Endothelial cell of umbilical vein (primary cell): ENCODE results near the gene TSPO. TPM values are rescaled to one million over a fixed set of nuclear protein-coding genes. Genes with fewer than 3 reads are reported as not detected.

Source experiments
- BruUV-seq: library from RNA; stranded (reverse); fragments of 400-500 nt; replicated peaks from 2 replicates; lab custom pipeline; 2021; lab: Mats Ljungman, UMichigan
- CTCF ChIA-PET: fragments of 300-600, 350-600 bp; sonication (Branson Sonifier 250); formaldehyde crosslinking; loops from one replicate; lab custom pipeline; 2021; ENCODE audit warnings: antibody characterized with exemption, inconsistent platforms; lab: Charles Lee
- POLR2A ChIA-PET: fragments of 300-600, 350-600 bp; sonication (Branson Sonifier 250); formaldehyde crosslinking; loops from one replicate; lab custom pipeline; 2021; ENCODE audit warnings: antibody characterized with exemption, inconsistent platforms; lab: Charles Lee
- DNase-seq: peaks from one replicate; pipeline ENCODE4 v3.0.0-alpha.2; 2011; ENCODE audit warnings: low read depth, low spot score
- FAIRE-seq: peaks from 2 replicates; lab custom pipeline; 2011; peaks lifted over from hg19 to GRCh38; lab: Jason Lieb, UNC
- H2AFZ ChIP-seq: 2 replicates; pipeline ENCODE4 v1.6.0; 2012; ENCODE audit warnings: low read depth, low read length, control low read depth, inconsistent platforms
- H3K27ac ChIP-seq: 2 replicates; pipeline ENCODE4 v1.5.1; 2011; ENCODE audit warnings: low read depth, mild to moderate bottlenecking, control low read depth, low read length, moderate library complexity; ENCODE audit not compliant: insufficient read depth
- H3K27me3 ChIP-seq, 2 experiments: 2 replicates each; pipeline versions ENCODE4 v1.6.0 to v1.6.1; 2011; ENCODE audit warnings: low read length in 2 of 2, mixed read lengths in 1 of 2; ENCODE audit not compliant: control insufficient read depth in 2 of 2, insufficient read depth in 2 of 2
- H3K36me3 ChIP-seq, 2 experiments: 2 replicates in 1 of 2; 3 replicates in 1 of 2; pipeline ENCODE4 v1.5.1; 2011; ENCODE audit warnings: low read length in 2 of 2, mild to moderate bottlenecking in 1 of 2, moderate library complexity in 1 of 2; ENCODE audit not compliant: control insufficient read depth in 2 of 2, insufficient read depth in 2 of 2; ENCODE audit errors: extremely low read depth in 1 of 2
- H3K4me1 ChIP-seq: 3 replicates; pipeline ENCODE4 v1.5.1; 2011; ENCODE audit warnings: mild to moderate bottlenecking, low read length; ENCODE audit not compliant: control insufficient read depth, insufficient read depth; ENCODE audit errors: extremely low read depth
- H3K4me2 ChIP-seq: 2 replicates; pipeline ENCODE4 v1.6.1; 2011; ENCODE audit warnings: low read length, control low read depth, mixed read lengths; ENCODE audit not compliant: insufficient read depth
- H3K4me3 ChIP-seq, 3 experiments: fragments of 200-600 bp in 1 of 3; sonication (generic), shearing (Covaris generic) in 1 of 3; replicated peaks in 1 of 3; 2 replicates each; pipeline ENCODE4 v1.5.1; 2011 to 2016; ENCODE audit warnings: control low read depth in 3 of 3, low read length in 3 of 3, mild to moderate bottlenecking in 2 of 3, inconsistent platforms in 1 of 3, low read depth in 1 of 3, moderate library complexity in 1 of 3; ENCODE audit not compliant: insufficient read depth in 1 of 3
- H3K79me2 ChIP-seq: 2 replicates; pipeline ENCODE4 v1.6.0; 2012; ENCODE audit warnings: low read length, inconsistent platforms; ENCODE audit not compliant: control insufficient read depth, insufficient read depth
- H3K9ac ChIP-seq: replicated peaks from 2 replicates; pipeline ENCODE3; 2011; ENCODE audit warnings: low read length, control low read depth; ENCODE audit not compliant: insufficient read depth; ENCODE audit errors: extremely low read depth
- H3K9me1 ChIP-seq: replicated peaks from 3 replicates; pipeline ENCODE4 v1.6.0; 2011; ENCODE audit warnings: mild to moderate bottlenecking, low read length; ENCODE audit not compliant: control insufficient read depth, insufficient read depth; ENCODE audit errors: extremely low read depth
- H3K9me3 ChIP-seq: replicated peaks from 2 replicates; pipeline ENCODE4 v1.5.1; 2012; ENCODE audit warnings: low read length, inconsistent platforms; ENCODE audit not compliant: control insufficient read depth, insufficient read depth
- H4K20me1 ChIP-seq: replicated peaks from 2 replicates; pipeline ENCODE3; 2011; ENCODE audit warnings: mild to moderate bottlenecking, low read length; ENCODE audit not compliant: control insufficient read depth, insufficient read depth; ENCODE audit errors: extremely low read depth
- CTCF ChIP-seq, 2 donors: IDR thresholded peaks; 1 replicate in 1 of 2; 2 replicates in 1 of 2; pipeline ENCODE4 v1.5.1; 2011; ENCODE audit warnings: low read length in 2 of 2, mild to moderate bottlenecking in 2 of 2, moderate library complexity in 2 of 2, control low read depth in 1 of 2, inconsistent platforms in 1 of 2, low read depth in 1 of 2; ENCODE audit not compliant: insufficient read depth in 1 of 2; ENCODE audit errors: extremely low read depth in 1 of 2
- EZH2 ChIP-seq: IDR thresholded peaks from 2 replicates; pipeline ENCODE4 v1.6.1; 2012; ENCODE audit warnings: borderline replicate concordance, low read depth, mild to moderate bottlenecking, moderate library complexity, low read length, inconsistent platforms; ENCODE audit not compliant: severe bottlenecking
- FOS ChIP-seq: IDR thresholded peaks from 2 replicates; pipeline ENCODE4 v1.6.1; 2011; ENCODE audit warnings: mild to moderate bottlenecking, low read length, moderate library complexity, borderline replicate concordance; ENCODE audit not compliant: insufficient read depth
- GATA2 ChIP-seq: IDR thresholded peaks from 2 replicates; pipeline ENCODE4 v1.7.0; 2011; ENCODE audit warnings: low read depth, mild to moderate bottlenecking, moderate library complexity, mixed read lengths, low read length; ENCODE audit not compliant: insufficient read length, insufficient read depth
- JUN ChIP-seq: IDR thresholded peaks from 2 replicates; pipeline ENCODE4 v1.6.1; 2011; ENCODE audit warnings: borderline replicate concordance, low read depth; ENCODE audit not compliant: insufficient read length, insufficient read depth
- MAX ChIP-seq: IDR thresholded peaks from 2 replicates; pipeline ENCODE4 v1.6.1; 2011; ENCODE audit not compliant: insufficient read depth, insufficient read length
- MYC ChIP-seq: IDR thresholded peaks from one replicate; pipeline ENCODE4 v1.6.1; 2011; ENCODE audit warnings: mild to moderate bottlenecking, low read depth, low read length
- POLR2A ChIP-seq: IDR thresholded peaks from 2 replicates; pipeline ENCODE4 v1.6.1; 2012; ENCODE audit warnings: low read depth, mild to moderate bottlenecking, control low read depth, low read length
- POLR2AphosphoS5 ChIP-seq: IDR thresholded peaks from 2 replicates; pipeline ENCODE4 v1.6.1; 2012; ENCODE audit warnings: low read depth, mild to moderate bottlenecking, control low read depth, low read length, moderate library complexity; ENCODE audit not compliant: insufficient read depth
- dilution Hi-C: fragments of 300-500 bp; cut with MboI; formaldehyde crosslinking; loops from one replicate; pipeline ENCODE4 v1.15.0; 2019; ENCODE audit warnings: low sequenced_read_pairs; ENCODE audit not compliant: extremely low pct_ligation_motif_present
- intact Hi-C: fragments of 100-400 bp; cut with micrococcal nuclease; formaldehyde crosslinking; loops from one replicate; pipeline ENCODE4 v1.10.0; 2022
- polyA plus RNA-seq, 4 experiments: library from polyadenylated mRNA; depleted of rRNA in 3 of 4; stranded (reverse) in 3 of 4; unstranded in 1 of 4; fragments of >200 nt; gene quantifications; 2 replicates each; pipeline versions ENCODE4 v1.2.1 to v1.2.3, GENCODE V29; 2011 to 2012; ENCODE audit warnings: missing spikeins in 1 of 4
- total RNA-seq: library from RNA; stranded (reverse); gene quantifications from 2 replicates; pipeline ENCODE4 v1.2.3, GENCODE V29; 2021

The TSPO gene
- total and polyA plus RNA-seq, 2 donors (not counting 3 experiments of a cell fraction or from before 2014, with no cell fraction given) = 328 to 720 TPM

- peak within 1 kb of the TSS; percentile 87 for H2AFZ ChIP-seq
- dilution Hi-C loops = no loop called here
- peak; percentile 43 for TF ChIP-seq POLR2A
- peak; percentile 76 for TF ChIP-seq POLR2AphosphoS5
- TF ChIP-seq MYC = no peak
- H3K4me2 ChIP-seq = peak within 1 kb of the TSS; percentile 87
- H3K9me3 ChIP-seq = no peaks in the 10 kb centered on the region
- peaks cover 6% of the 10 kb centered on the region for H3K79me2 ChIP-seq
- TSS peak; percentile 40 for BruUV-seq
- ChIA-PET POLR2A (no interaction called here), CTCF (interaction anchor here (0.7 kb wide), 1 partner anchor 13 kb away, joined by 4 read pairs; no protein-coding TSS in a partner anchor)
- H3K27me3 ChIP-seq = no peaks in the 10 kb centered on the region
- H4K20me1 ChIP-seq = no peaks in the 10 kb centered on the region
- DNase-seq (peak; percentile 76), FAIRE-seq (peak; percentile 59)
- intact Hi-C loops = no loop called here
- H3K4me3 ChIP-seq = peak within 1 kb of the TSS; percentile 71 to 97 (median 77)
- peak within 1 kb of the TSS; percentile 94 for H3K27ac ChIP-seq
- peaks cover 7% of the 10 kb centered on the region for H3K4me1 ChIP-seq
- H3K9me1 ChIP-seq = no peaks in the 10 kb centered on the region
- H3K36me3 ChIP-seq = peaks cover 0 to 7% of the 10 kb centered on the region in 2 experiments
- peak within 1 kb of the TSS; percentile 90 for H3K9ac ChIP-seq
Measured at GRCh38 chr22:43142880-43143562, 8.3 kb upstream of the TSPO start, which contains the start of gene MCAT. Gene MCAT (minus strand): TSS chr22:43143398. CDS start chr22:43143348, 50 bp downstream.

- BruUV-seq = no TSS peak
- dilution Hi-C loops (no loop called here), intact Hi-C loops (no loop called here)
- Histone ChIP-seq H3K4me2 (no peak overlapping the region), H3K27me3 (no peaks in the 10 kb centered on the region), H3K4me3 (no peak overlapping the region), H2AFZ (no peak overlapping the region), H3K36me3 (peaks cover 0 to 7% of the 10 kb centered on the region in 2 experiments), H3K9me3 (no peaks in the 10 kb centered on the region), H4K20me1 (no peaks in the 10 kb centered on the region), H3K9ac (no peak overlapping the region), H3K9me1 (no peaks in the 10 kb centered on the region), H3K79me2 (peaks cover 6% of the 10 kb centered on the region), H3K27ac (no peak overlapping the region), H3K4me1 (peaks cover 7% of the 10 kb centered on the region)
- FAIRE-seq (no peak), DNase-seq (no peak)
- TF ChIP-seq POLR2A (no peak), JUN (no peak), POLR2AphosphoS5 (no peak), FOS (no peak), GATA2 (no peak), CTCF (IDR thresholded peaks at IDR 0.05; ENCODE audit: extremely low read depth in 1 of 2, insufficient read depth in 1 of 2, low read depth in 1 of 2, low read length in 2 of 2) (no peak), MYC (no peak), EZH2 (no peak), MAX (no peak)
- ChIA-PET CTCF (no interaction called here), POLR2A (no interaction called here)
Measured at GRCh38 chr22:43144949-43145348, 6.4 kb upstream of the TSPO start.
